IMR-90 (cell line): Measurements from ENCODE around the gene KCNT1. TPM values are rescaled to one million over a fixed set of nuclear protein-coding genes. Genes with fewer than 3 reads are reported as not detected.

Experiments
- ATAC-seq: fragments of 200-7000 bp; cut with Tn5 transposase; 2 replicates; pipeline ENCODE4 v1.9.1; 2020; ENCODE audit warnings: low read depth, mild to moderate bottlenecking, moderate library complexity
- BruUV-seq: library from RNA; stranded (reverse); fragments of 400-500 nt; replicated peaks from 2 replicates; lab custom pipeline; 2021; lab: Mats Ljungman, UMichigan
- CTCF ChIA-PET: fragments of 300-600 bp; formaldehyde crosslinking; extraction: SDS; loops from one replicate; lab custom pipeline; 2021; ENCODE audit warnings: antibody characterized with exemption; lab: Yijun Ruan, JAX
- POLR2A ChIA-PET: fragments of 300-600 bp; sonication (Branson Sonifier 250); formaldehyde crosslinking; loops from one replicate; lab custom pipeline; 2022; ENCODE audit warnings: antibody characterized with exemption; ENCODE audit not compliant: unreplicated experiment; lab: Charles Lee
- DNase-seq: peaks from one replicate; pipeline ENCODE4 v3.0.0; 2013
- H2AFZ ChIP-seq: replicated peaks from 2 replicates; pipeline ENCODE3; 2013; ENCODE audit warnings: low read length, mild to moderate bottlenecking; ENCODE audit not compliant: poor library complexity
- H2AK5ac ChIP-seq: 2 replicates; pipeline ENCODE4 v1.6.1; 2013; ENCODE audit warnings: low read depth, low read length, inconsistent platforms
- H2AK9ac ChIP-seq: replicated peaks from 2 replicates; pipeline ENCODE3; 2013; ENCODE audit warnings: mild to moderate bottlenecking, low read depth, low read length, moderate library complexity; ENCODE audit not compliant: poor library complexity
- H2BK120ac ChIP-seq: 2 replicates; pipeline ENCODE4 v1.6.1; 2013; ENCODE audit warnings: low read depth, low read length, inconsistent platforms
- H2BK15ac ChIP-seq: 3 replicates; pipeline ENCODE4 v1.6.1; 2013; ENCODE audit warnings: low read depth, low read length, inconsistent platforms
- H2BK20ac ChIP-seq: 2 replicates; pipeline ENCODE4 v1.6.1; 2013; ENCODE audit warnings: low read depth, mild to moderate bottlenecking, inconsistent platforms, low read length, moderate library complexity
- H2BK5ac ChIP-seq: 2 replicates; pipeline ENCODE4 v1.6.1; 2013; ENCODE audit warnings: mild to moderate bottlenecking, low read depth, low read length, inconsistent platforms; ENCODE audit not compliant: poor library complexity, severe bottlenecking
- H3K14ac ChIP-seq: replicated peaks from 2 replicates; pipeline ENCODE4 v1.6.1; 2013; ENCODE audit warnings: low read depth, low read length, inconsistent platforms
- H3K18ac ChIP-seq: 2 replicates; pipeline ENCODE4 v1.6.1; 2013; ENCODE audit warnings: low read depth, low read length, control low read depth
- H3K23ac ChIP-seq: 2 replicates; pipeline ENCODE4 v1.6.1; 2013; ENCODE audit warnings: low read depth, low read length, inconsistent platforms
- H3K27ac ChIP-seq: 2 replicates; pipeline ENCODE4 v1.5.1; 2013; ENCODE audit warnings: mild to moderate bottlenecking, control low read depth, low read length; ENCODE audit not compliant: insufficient read depth
- H3K27me3 ChIP-seq: 2 replicates; pipeline ENCODE4 v1.6.1; 2013; ENCODE audit warnings: low read length; ENCODE audit not compliant: control insufficient read depth, insufficient read depth
- H3K36me3 ChIP-seq: 2 replicates; pipeline ENCODE4 v1.6.1; 2013; ENCODE audit warnings: low read length, mixed read lengths; ENCODE audit not compliant: control insufficient read depth, insufficient read depth
- H3K4ac ChIP-seq: 2 replicates; pipeline ENCODE4 v1.6.1; 2013; ENCODE audit warnings: low read depth, low read length, inconsistent platforms
- H3K4me1 ChIP-seq: 2 replicates; pipeline ENCODE4 v1.6.1; 2013; ENCODE audit warnings: low read length, mixed read lengths; ENCODE audit not compliant: control insufficient read depth, insufficient read depth
- H3K4me2 ChIP-seq: 2 replicates; pipeline ENCODE4 v1.6.1; 2013; ENCODE audit warnings: low read depth, mild to moderate bottlenecking, control low read depth, low read length, moderate library complexity
- H3K4me3 ChIP-seq: 2 replicates; pipeline ENCODE4 v1.5.1; 2013; ENCODE audit warnings: low read depth, mild to moderate bottlenecking, control low read depth, low read length, moderate library complexity; ENCODE audit not compliant: insufficient read depth
- H3K56ac ChIP-seq: 2 replicates; pipeline ENCODE4 v1.6.1; 2013; ENCODE audit warnings: low read length, inconsistent platforms; ENCODE audit not compliant: insufficient read depth; ENCODE audit errors: extremely low read depth
- H3K79me1 ChIP-seq, 2 experiments: 2 replicates each; pipeline ENCODE4 v1.6.1; 2013; ENCODE audit warnings: low read length in 2 of 2, inconsistent platforms in 1 of 2, low read depth in 1 of 2
- H3K9ac ChIP-seq: 2 replicates; pipeline ENCODE4 v1.6.1; 2013; ENCODE audit warnings: low read depth, low read length, control low read depth
- H3K9me1 ChIP-seq: 2 replicates; pipeline ENCODE4 v1.6.1; 2013; ENCODE audit warnings: low read length, inconsistent platforms; ENCODE audit not compliant: insufficient read depth
- H3K9me3 ChIP-seq: 2 replicates; pipeline ENCODE4 v1.6.1; 2013; ENCODE audit warnings: low read length; ENCODE audit not compliant: control insufficient read depth, insufficient read depth
- H4K20me1 ChIP-seq: 2 replicates; pipeline ENCODE4 v1.6.1; 2013; ENCODE audit warnings: low read length, inconsistent platforms; ENCODE audit not compliant: insufficient read depth
- H4K5ac ChIP-seq: 2 replicates; pipeline ENCODE4 v1.6.1; 2013; ENCODE audit warnings: mild to moderate bottlenecking, low read depth, low read length, control low read depth
- H4K8ac ChIP-seq, 2 experiments: 2 replicates each; pipeline ENCODE4 v1.6.1; 2013; ENCODE audit warnings: low read depth in 2 of 2, low read length in 2 of 2, control low read depth in 1 of 2, inconsistent platforms in 1 of 2
- H4K91ac ChIP-seq: 2 replicates; pipeline ENCODE4 v1.6.1; 2013; ENCODE audit warnings: low read depth, low read length, inconsistent platforms; ENCODE audit not compliant: insufficient read depth
- BHLHE40 ChIP-seq: fragments of 150-350 bp; IDR thresholded peaks from 2 replicates; pipeline ENCODE4 v1.6.1; 2016; ENCODE audit warnings: mild to moderate bottlenecking, low read depth, low read length
- CEBPB ChIP-seq: IDR thresholded peaks from 2 replicates; pipeline ENCODE4 v1.6.1; 2012; ENCODE audit warnings: low read depth, low read length, improper control_type of control experiment
- CHD1 ChIP-seq: IDR thresholded peaks from 2 replicates; pipeline ENCODE4 v1.6.1; 2012; ENCODE audit warnings: low read depth, low read length, improper control_type of control experiment
- FOS ChIP-seq: fragments of 150-350 bp; IDR thresholded peaks from 2 replicates; pipeline ENCODE4 v1.6.1; 2016; ENCODE audit warnings: low read depth, low read length
- MAFK ChIP-seq: IDR thresholded peaks from 2 replicates; pipeline ENCODE4 v1.6.1; 2012; ENCODE audit warnings: low read depth, low read length, improper control_type of control experiment
- MAZ ChIP-seq: IDR thresholded peaks from 2 replicates; pipeline ENCODE4 v1.6.1; 2012; ENCODE audit warnings: low read depth, mild to moderate bottlenecking, low read length, improper control_type of control experiment, moderate library complexity, borderline replicate concordance
- MXI1 ChIP-seq: IDR thresholded peaks from 2 replicates; pipeline ENCODE4 v1.6.1; 2012; ENCODE audit warnings: low read depth, mild to moderate bottlenecking, low read length, moderate library complexity, borderline replicate concordance
- NFE2L2 ChIP-seq: fragments of 150-350 bp; IDR thresholded peaks from 2 replicates; pipeline ENCODE4 v1.6.1; 2016; ENCODE audit warnings: low read depth, mild to moderate bottlenecking, low read length
- POLR2A ChIP-seq: IDR thresholded peaks from 2 replicates; pipeline ENCODE4 v1.6.1; 2012; ENCODE audit warnings: mild to moderate bottlenecking, low read depth, low read length
- RAD21 ChIP-seq: IDR thresholded peaks from 2 replicates; pipeline ENCODE4 v1.6.1; 2012; ENCODE audit warnings: low read length, improper control_type of control experiment
- RCOR1 ChIP-seq: IDR thresholded peaks from 2 replicates; pipeline ENCODE4 v1.6.1; 2012; ENCODE audit warnings: mild to moderate bottlenecking, low read length, improper control_type of control experiment; ENCODE audit not compliant: insufficient replicate concordance
- RFX5 ChIP-seq: IDR thresholded peaks from 2 replicates; pipeline ENCODE4 v1.8.0; 2012; ENCODE audit warnings: low read depth, mild to moderate bottlenecking, low read length, moderate library complexity
- SMC3 ChIP-seq: fragments of 150-350 bp; IDR thresholded peaks from 2 replicates; pipeline ENCODE4 v1.6.1; 2016; ENCODE audit warnings: low read depth, mild to moderate bottlenecking, antibody characterized with exemption, low read length, moderate library complexity
- WGBS, 2 experiments: methylation state at CpG; one replicate each; pipeline versions ENCODE4 v1.1.5 to v1.1.7; 2013; ENCODE audit warnings: missing lambda C conversion rate in 2 of 2; ENCODE audit not compliant: insufficient read length in 1 of 2; ENCODE audit errors: extremely low coverage in 2 of 2; 5-methylcytosine and 5-hydroxymethylcytosine counted together
- dilution Hi-C: fragments of 300-500 bp; cut with HindIII; formaldehyde crosslinking; loops from one replicate; pipeline ENCODE4 v1.14.3; 2018; ENCODE audit warnings: low sequenced_read_pairs; ENCODE audit not compliant: unreplicated experiment
- in situ Hi-C: fragments of 300-500 bp; cut with MboI; formaldehyde crosslinking; loops from 3 replicates; pipeline ENCODE4 v1.14.3; 2019; ENCODE audit warnings: low sequenced_read_pairs, inconsistent platforms, mixed read lengths
- intact Hi-C: fragments of 100-400 bp; cut with micrococcal nuclease; formaldehyde crosslinking; loops from 2 replicates; pipeline ENCODE4 v1.10.0; 2022
- polyA plus RNA-seq, 3 experiments: library from polyadenylated mRNA; depleted of rRNA; stranded (reverse); fragments of >200 nt; gene quantifications; 2 replicates each; pipeline ENCODE4 v1.2.3, GENCODE V29; 2012; ENCODE audit warnings: low replicate concordance in 1 of 3
- total RNA-seq: library from RNA; depleted of rRNA; stranded (reverse); fragments of >200 nt; gene quantifications from 2 replicates; pipeline ENCODE4 v1.2.3, GENCODE V29; 2012
- TF ChIP-seq, protein P1 (sequence below): fragments of 150-350 bp; IDR thresholded peaks from 2 replicates; pipeline ENCODE4 v1.6.1; 2016; ENCODE audit warnings: low read depth, mild to moderate bottlenecking, low read length, moderate library complexity, borderline replicate concordance
- TF ChIP-seq, protein P2 (sequence below): conservative IDR thresholded peaks from 2 replicates; pipeline ENCODE4 v1.5.1; 2012; ENCODE audit warnings: mild to moderate bottlenecking, low read depth, low read length, improper control_type of control experiment

KCNT1 gene
- total and polyA plus RNA-seq, 2 of the 4 experiments (the other 2 are of a cell fraction), result not detected

GRCh38 chr9:135749171-135750045 lies 47.4 kb downstream of the KCNT1 start:
- in situ Hi-C loops, result no loop called here
- H3K9ac ChIP-seq, result no peak overlapping the region
- H4K5ac ChIP-seq, result no peak overlapping the region
- H3K4ac ChIP-seq, result no peak overlapping the region
- H3K4me2 ChIP-seq, result no peak overlapping the region
- H3K4me1 ChIP-seq, result no peaks in the 10 kb centered on the region
- no peaks in the 10 kb centered on the region; the same call in 1 of the 2 replicates for H3K27me3 ChIP-seq
- H3K56ac ChIP-seq, result no peak overlapping the region
- H2AK9ac ChIP-seq, result no peak overlapping the region
- no peak overlapping the region for H3K14ac ChIP-seq
- no peaks in the 10 kb centered on the region for H4K20me1 ChIP-seq
- no peak overlapping the region for H2BK5ac ChIP-seq
- H3K27ac ChIP-seq, result no peak overlapping the region
- no peak overlapping the region for H2AK5ac ChIP-seq
- H3K23ac ChIP-seq, result no peak overlapping the region
- no peaks in the 10 kb centered on the region for H3K36me3 ChIP-seq
- no peak overlapping the region for H4K91ac ChIP-seq
- H4K8ac ChIP-seq, result no peak overlapping the region
- H2BK120ac ChIP-seq, result no peak overlapping the region
- no peaks in the 10 kb centered on the region for H3K79me1 ChIP-seq
- H3K4me3 ChIP-seq, result no peak overlapping the region
- no peak overlapping the region for H2BK15ac ChIP-seq
- H3K18ac ChIP-seq, result no peak overlapping the region
- intact Hi-C loops, result no loop called here
- no peak overlapping the region for H2BK20ac ChIP-seq
- ATAC-seq (no peak), DNase-seq (no peak)
- WGBS, 2 experiments, result 69% methylated on average over 8 of the region's 28 CpGs; no CpG with 5 or more reads in 1 of the 2 experiments
- POLR2A ChIA-PET, result no interaction called here
- no TSS peak for BruUV-seq
- CTCF ChIA-PET, result no interaction called here
- no peaks in the 10 kb centered on the region for H3K9me3 ChIP-seq
- dilution Hi-C loops, result no loop called here
- H2AFZ ChIP-seq, result no peak overlapping the region
- no peaks in the 10 kb centered on the region for H3K9me1 ChIP-seq
- TF ChIP-seq POLR2A (no peak), FOS (no peak), NFE2L2 (no peak), RAD21 (no peak), CHD1 (no peak), RFX5 (no peak), MAFK (no peak), CEBPB (no peak), SMC3 (no peak), BHLHE40 (no peak), MXI1 (no peak), MAZ (no peak), RCOR1 (no peak)
- TF ChIP-seq, protein P1, sequence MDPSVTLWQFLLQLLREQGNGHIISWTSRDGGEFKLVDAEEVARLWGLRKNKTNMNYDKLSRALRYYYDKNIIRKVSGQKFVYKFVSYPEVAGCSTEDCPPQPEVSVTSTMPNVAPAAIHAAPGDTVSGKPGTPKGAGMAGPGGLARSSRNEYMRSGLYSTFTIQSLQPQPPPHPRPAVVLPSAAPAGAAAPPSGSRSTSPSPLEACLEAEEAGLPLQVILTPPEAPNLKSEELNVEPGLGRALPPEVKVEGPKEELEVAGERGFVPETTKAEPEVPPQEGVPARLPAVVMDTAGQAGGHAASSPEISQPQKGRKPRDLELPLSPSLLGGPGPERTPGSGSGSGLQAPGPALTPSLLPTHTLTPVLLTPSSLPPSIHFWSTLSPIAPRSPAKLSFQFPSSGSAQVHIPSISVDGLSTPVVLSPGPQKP, result no peak
- TF ChIP-seq, protein P2, sequence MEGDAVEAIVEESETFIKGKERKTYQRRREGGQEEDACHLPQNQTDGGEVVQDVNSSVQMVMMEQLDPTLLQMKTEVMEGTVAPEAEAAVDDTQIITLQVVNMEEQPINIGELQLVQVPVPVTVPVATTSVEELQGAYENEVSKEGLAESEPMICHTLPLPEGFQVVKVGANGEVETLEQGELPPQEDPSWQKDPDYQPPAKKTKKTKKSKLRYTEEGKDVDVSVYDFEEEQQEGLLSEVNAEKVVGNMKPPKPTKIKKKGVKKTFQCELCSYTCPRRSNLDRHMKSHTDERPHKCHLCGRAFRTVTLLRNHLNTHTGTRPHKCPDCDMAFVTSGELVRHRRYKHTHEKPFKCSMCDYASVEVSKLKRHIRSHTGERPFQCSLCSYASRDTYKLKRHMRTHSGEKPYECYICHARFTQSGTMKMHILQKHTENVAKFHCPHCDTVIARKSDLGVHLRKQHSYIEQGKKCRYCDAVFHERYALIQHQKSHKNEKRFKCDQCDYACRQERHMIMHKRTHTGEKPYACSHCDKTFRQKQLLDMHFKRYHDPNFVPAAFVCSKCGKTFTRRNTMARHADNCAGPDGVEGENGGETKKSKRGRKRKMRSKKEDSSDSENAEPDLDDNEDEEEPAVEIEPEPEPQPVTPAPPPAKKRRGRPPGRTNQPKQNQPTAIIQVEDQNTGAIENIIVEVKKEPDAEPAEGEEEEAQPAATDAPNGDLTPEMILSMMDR, result no peak
